Tibial nerve (tissue), 4 donors: Measurements from ENCODE around the gene FAM219B. TPM values are rescaled to one million over a fixed set of nuclear protein-coding genes. Genes with fewer than 3 reads are reported as not detected.

Experiments
- DNase-seq, 2 donors: peaks; one replicate each; pipeline ENCODE4 v3.0.0-alpha.2; 2019; ENCODE audit warnings: low spot score in 2 of 2
- H3K27ac ChIP-seq, 4 donors: fragments of 200-600 bp; sonication (generic) in 3 of 4; one replicate each; pipeline ENCODE4 v1.5.1; 2017 to 2019; ENCODE audit warnings: mild to moderate bottlenecking in 1 of 4
- H3K27me3 ChIP-seq, 2 donors: fragments of 200-600 bp; sonication (generic) in 1 of 2; one replicate each; pipeline versions ENCODE4 v1.5.1 to v1.6.0; 2017 to 2019
- H3K36me3 ChIP-seq, 3 donors: fragments of 200-600 bp; sonication (generic); one replicate each; pipeline ENCODE4 v1.5.1; 2018 to 2019
- H3K4me1 ChIP-seq, 4 donors: fragments of 200-600 bp; sonication (generic) in 3 of 4; one replicate each; pipeline ENCODE4 v1.5.1; 2017 to 2019
- H3K4me3 ChIP-seq, 4 donors: fragments of 200-600 bp; sonication (generic) in 3 of 4; one replicate each; pipeline ENCODE4 v1.5.1; 2017 to 2019; ENCODE audit warnings: mild to moderate bottlenecking in 1 of 4, moderate library complexity in 1 of 4
- H3K9me3 ChIP-seq, 4 donors: fragments of 200-600 bp; sonication (generic) in 3 of 4; one replicate each; pipeline ENCODE4 v1.5.1; 2017 to 2019
- CTCF ChIP-seq, 5 experiments: fragments of 200-600 bp in 3 of 5; fragments of 450-650 bp in 2 of 5; sonication (generic) in 3 of 5; IDR thresholded peaks; one replicate each; pipeline ENCODE4 v1.5.1; 2016 to 2019; ENCODE audit warnings: antibody characterized with exemption in 5 of 5, mild to moderate bottlenecking in 3 of 5, moderate library complexity in 2 of 5
- EP300 ChIP-seq, 2 donors: sonication (generic); formaldehyde crosslinking; IDR thresholded peaks; one replicate each; pipeline ENCODE4 v1.6.1; 2017; ENCODE audit warnings: antibody characterized with exemption in 2 of 2, mild to moderate bottlenecking in 1 of 2
- POLR2A ChIP-seq, 2 donors: fragments of 450-650 bp; IDR thresholded peaks; one replicate each; pipeline ENCODE4 v1.6.1; 2017; ENCODE audit warnings: antibody characterized with exemption in 2 of 2, mild to moderate bottlenecking in 2 of 2, moderate library complexity in 2 of 2
- WGBS, 2 donors: methylation state at CpG; one replicate each; pipeline ENCODE4 v1.1.5; 2018; 5-methylcytosine and 5-hydroxymethylcytosine counted together
- total RNA-seq, 4 donors: library from RNA; depleted of rRNA; stranded (reverse); fragments of >200 nt; gene quantifications; one replicate each; pipeline ENCODE4 v1.1.0, GENCODE V29; 2016

Gene FAM219B
- total RNA-seq, 4 donors from 2014 or later = 59.4 to 84.6 (median 80.7) TPM

- H3K27me3 ChIP-seq = no peaks in the 10 kb centered on the region
- TF ChIP-seq POLR2A (IDR thresholded peaks at IDR 0.05) = no peak
- no peak for TF ChIP-seq EP300 (IDR thresholded peaks at IDR 0.05)
- TF ChIP-seq CTCF (IDR thresholded peaks at IDR 0.05) = no peak
- H3K4me1 ChIP-seq = peaks cover 0 to 42% (median 24%) of the 10 kb centered on the region in 4 donors
- DNase-seq = no peak
- 100% methylated on average over 1 of the region's 1 CpG for WGBS, 2 donors
- peaks cover 0 to 32% (median 22%) of the 10 kb centered on the region in 3 donors for H3K36me3 ChIP-seq
- no peaks in the 10 kb centered on the region for H3K9me3 ChIP-seq
- no peak overlapping the region for H3K4me3 ChIP-seq
- no peak overlapping the region for H3K27ac ChIP-seq
Measured at GRCh38 chr15:74856537-74856936, 50.1 kb downstream of the FAM219B start.

GRCh38 chr15:74855857-74856256, 50.8 kb downstream of the FAM219B start:
- no peaks in the 10 kb centered on the region for H3K27me3 ChIP-seq
- DNase-seq = no peak
- TF ChIP-seq EP300 (IDR thresholded peaks at IDR 0.05) (no peak), CTCF (IDR thresholded peaks at IDR 0.05) (no peak), POLR2A (IDR thresholded peaks at IDR 0.05) (no peak)

GRCh38 chr15:74854453-74855022, 52.1 kb downstream of the FAM219B start:
- Histone ChIP-seq H3K4me3 (no peak overlapping the region), H3K27ac (no peak overlapping the region), H3K4me1 (peaks cover 0 to 34% (median 22%) of the 10 kb centered on the region in 4 donors), H3K9me3 (no peaks in the 10 kb centered on the region), H3K27me3 (no peaks in the 10 kb centered on the region), H3K36me3 (peaks cover 0 to 52% (median 33%) of the 10 kb centered on the region in 3 donors)
- 87 to 90% methylated on average over 13 of the region's 13 CpGs for WGBS, 2 donors
- DNase-seq = no peak
- TF ChIP-seq POLR2A (IDR thresholded peaks at IDR 0.05) (no peak), EP300 (IDR thresholded peaks at IDR 0.05) (no peak), CTCF (IDR thresholded peaks at IDR 0.05) (no peak)

More at GRCh38 chr15:74855857-74856256, 50.8 kb downstream of the FAM219B start:
- no peaks in the 10 kb centered on the region for H3K9me3 ChIP-seq
- H3K27ac ChIP-seq = no peak overlapping the region
- 82 to 95% methylated on average over 2 of the region's 2 CpGs for WGBS, 2 donors
- H3K36me3 ChIP-seq = peaks cover 0 to 38% (median 22%) of the 10 kb centered on the region in 3 donors
- no peak overlapping the region for H3K4me3 ChIP-seq
- H3K4me1 ChIP-seq = peaks cover 0 to 42% (median 24%) of the 10 kb centered on the region in 4 donors

- Histone ChIP-seq H3K9me3 (no peaks in the 10 kb centered on the region), H3K27me3 (no peaks in the 10 kb centered on the region), H3K4me3 (no peak overlapping the region), H3K4me1 (peaks cover 0 to 15% (median under 1%) of the 10 kb centered on the region in 4 donors), H3K27ac (no peak overlapping the region), H3K36me3 (peaks cover 0 to 77% (median 47%) of the 10 kb centered on the region in 3 donors)
- 88 to 94% methylated on average over 6 to 7 of the region's 7 CpGs for WGBS, 2 donors
- DNase-seq = no peak
- no peak for TF ChIP-seq EP300 (IDR thresholded peaks at IDR 0.05)
- no peak for TF ChIP-seq POLR2A (IDR thresholded peaks at IDR 0.05)
- TF ChIP-seq CTCF (IDR thresholded peaks at IDR 0.05) = no peak
Measured at GRCh38 chr15:74851960-74852359, 54.7 kb downstream of the FAM219B start.

GRCh38 chr15:74850393-74850792, 56.3 kb downstream of the FAM219B start:
- peaks cover 0 to 93% (median 47%) of the 10 kb centered on the region in 3 donors for H3K36me3 ChIP-seq
- no peak for TF ChIP-seq EP300 (IDR thresholded peaks at IDR 0.05)
- TF ChIP-seq CTCF (IDR thresholded peaks at IDR 0.05) = no peak
- TF ChIP-seq POLR2A (IDR thresholded peaks at IDR 0.05) = no peak
- no peak overlapping the region for H3K27ac ChIP-seq
- H3K4me1 ChIP-seq = peaks cover 0 to 7% (median 0%) of the 10 kb centered on the region in 4 donors
- DNase-seq = no peak
- H3K9me3 ChIP-seq = no peaks in the 10 kb centered on the region
- H3K27me3 ChIP-seq = no peaks in the 10 kb centered on the region
- 87 to 94% methylated on average over 4 of the region's 4 CpGs for WGBS, 2 donors
- no peak overlapping the region for H3K4me3 ChIP-seq
